SK-N-SH (cell line): Measurements from ENCODE around the gene FAM43A. TPM values are rescaled to one million over a fixed set of nuclear protein-coding genes. Genes with fewer than 3 reads are reported as not detected.

Source experiments
- CTCF ChIA-PET: fragments of 300-600, 350-600 bp; formaldehyde crosslinking; extraction: SDS; loops from one replicate; lab custom pipeline; 2021; lab: Yijun Ruan, JAX
- POLR2A ChIA-PET: fragments of 350-600 bp; sonication (Branson Sonifier 250); formaldehyde crosslinking; extraction: SDS; loops from one replicate; lab custom pipeline; 2020; ENCODE audit warnings: antibody characterized with exemption, inconsistent platforms; lab: Yijun Ruan, JAX
- DNase-seq: peaks from one replicate; pipeline ENCODE4 v3.0.0; 2012
- H2AFZ ChIP-seq: fragments of 200-600 bp; sonication (generic); 2 replicates; pipeline ENCODE4 v1.8.1; 2016; ENCODE audit warnings: antibody characterized with exemption, mild to moderate bottlenecking, low read depth
- H3F3A ChIP-seq: fragments of 200-600 bp; sonication (generic); replicated peaks from 2 replicates; pipeline ENCODE3; 2016; ENCODE audit warnings: antibody characterized with exemption, mild to moderate bottlenecking; ENCODE audit not compliant: insufficient read depth
- H3K27ac ChIP-seq, 2 experiments: fragments of 200-500 bp in 1 of 2; fragments of 200-600 bp in 1 of 2; sonication (Bioruptor generic) in 1 of 2; sonication (generic), shearing (Covaris generic) in 1 of 2; 2 replicates each; pipeline versions ENCODE4 v1.5.1 to v1.6.1; 2014 to 2016; ENCODE audit warnings: low read depth in 2 of 2, inconsistent platforms in 1 of 2, low read length in 1 of 2, mild to moderate bottlenecking in 1 of 2, mixed read lengths in 1 of 2
- H3K27me3 ChIP-seq: fragments of 200-600 bp; sonication (generic), shearing (Covaris generic); 2 replicates; pipeline ENCODE4 v1.6.1; 2016; ENCODE audit warnings: mixed run types; ENCODE audit not compliant: insufficient read depth
- H3K36me3 ChIP-seq, 2 experiments: fragments of 200-500 bp in 1 of 2; fragments of 200-600 bp in 1 of 2; sonication (Bioruptor generic) in 1 of 2; sonication (generic) in 1 of 2; replicated peaks in 1 of 2; 2 replicates each; pipeline versions ENCODE3 to v1.5.1; 2014 to 2016; ENCODE audit warnings: low read length in 1 of 2, mild to moderate bottlenecking in 1 of 2; ENCODE audit not compliant: insufficient read depth in 2 of 2, control insufficient read depth in 1 of 2
- H3K4me1 ChIP-seq, 2 experiments: fragments of 200-500 bp in 1 of 2; fragments of 200-600 bp in 1 of 2; sonication (Bioruptor generic) in 1 of 2; sonication (generic), shearing (Covaris generic) in 1 of 2; 2 replicates each; pipeline versions ENCODE4 v1.5.1 to v1.6.1; 2014 to 2016; ENCODE audit warnings: low read depth in 1 of 2, low read length in 1 of 2, mixed run types in 1 of 2; ENCODE audit not compliant: insufficient read depth in 2 of 2, control insufficient read depth in 1 of 2
- H3K4me2 ChIP-seq: fragments of 200-600 bp; sonication (generic), shearing (Covaris generic); 2 replicates; pipeline ENCODE4 v1.6.1; 2017; ENCODE audit warnings: mixed run types
- H3K4me3 ChIP-seq, 2 experiments: fragments of 200-500 bp in 1 of 2; fragments of 200-600 bp in 1 of 2; sonication (Bioruptor generic) in 1 of 2; sonication (generic), shearing (Covaris generic) in 1 of 2; 2 replicates each; pipeline versions ENCODE4 v1.5.1 to v1.8.1; 2014 to 2016; ENCODE audit warnings: low read depth in 2 of 2, inconsistent platforms in 1 of 2, low read length in 1 of 2, mild to moderate bottlenecking in 1 of 2, mixed read lengths in 1 of 2, moderate library complexity in 1 of 2
- H3K79me2 ChIP-seq: fragments of 200-600 bp; sonication (generic); 2 replicates; pipeline ENCODE4 v1.8.1; 2017; ENCODE audit warnings: mild to moderate bottlenecking; ENCODE audit not compliant: insufficient read depth
- H3K9ac ChIP-seq: fragments of 200-600 bp; sonication (generic); 2 replicates; pipeline ENCODE4 v1.6.1; 2017; ENCODE audit warnings: mixed run types
- H3K9me2 ChIP-seq: fragments of 200-600 bp; sonication (generic); 2 replicates; pipeline ENCODE4 v1.6.1; 2017; ENCODE audit warnings: mixed run types
- H3K9me3 ChIP-seq: fragments of 200-600 bp; sonication (generic); 2 replicates; pipeline ENCODE4 v1.6.1; 2017; ENCODE audit warnings: mixed run types, mild to moderate bottlenecking, moderate library complexity
- H4K20me1 ChIP-seq: fragments of 200-600 bp; sonication (generic); 2 replicates; pipeline ENCODE4 v1.6.1; 2017; ENCODE audit warnings: mild to moderate bottlenecking, mixed run types; ENCODE audit not compliant: insufficient read depth
- CHD2 ChIP-seq: fragments of 150-350 bp; IDR thresholded peaks from 2 replicates; pipeline ENCODE4 v1.6.1; 2018; ENCODE audit warnings: low read length; ENCODE audit not compliant: partially characterized antibody
- CTCF ChIP-seq: fragments of 200-600 bp; sonication (generic); IDR thresholded peaks from 2 replicates; pipeline ENCODE4 v1.6.1; 2017; ENCODE audit warnings: antibody characterized with exemption, mild to moderate bottlenecking, moderate library complexity
- ELF1 ChIP-seq: IDR thresholded peaks from 2 replicates; pipeline ENCODE4 v1.4.0; 2012
- FOSL2 ChIP-seq: IDR thresholded peaks from 2 replicates; pipeline ENCODE4 v1.4.0; 2012; ENCODE audit warnings: low read depth, mild to moderate bottlenecking, moderate library complexity, borderline replicate concordance
- FOXJ3 ChIP-seq: sonication (generic); formaldehyde crosslinking; IDR thresholded peaks from 2 replicates; pipeline ENCODE4 v1.5.1; 2020; ENCODE audit warnings: mild to moderate bottlenecking, missing genetic modification reagents
- MAX ChIP-seq: IDR thresholded peaks from 2 replicates; pipeline ENCODE4 v1.4.0; 2012; ENCODE audit warnings: low read depth
- NRF1 ChIP-seq: IDR thresholded peaks from 2 replicates; pipeline ENCODE4 v1.6.1; 2012; ENCODE audit warnings: low read depth, mild to moderate bottlenecking, low read length
- RAD21 ChIP-seq: IDR thresholded peaks from 2 replicates; pipeline ENCODE4 v1.6.1; 2012; ENCODE audit warnings: mild to moderate bottlenecking, low read length
- RCOR1 ChIP-seq: fragments of 150-350 bp; IDR thresholded peaks from 2 replicates; pipeline ENCODE4 v1.6.1; 2017; ENCODE audit warnings: antibody characterized with exemption, low read length
- REST ChIP-seq: IDR thresholded peaks from 2 replicates; pipeline ENCODE4 v1.6.1; 2012; ENCODE audit warnings: mild to moderate bottlenecking, low read depth, low read length, moderate library complexity
- RFX5 ChIP-seq: IDR thresholded peaks from 2 replicates; pipeline ENCODE4 v1.6.1; 2012; ENCODE audit warnings: mild to moderate bottlenecking, improper control_type of control experiment, low read length
- TAF1 ChIP-seq: IDR thresholded peaks from 2 replicates; pipeline ENCODE4 v1.6.1; 2012; ENCODE audit warnings: low read depth, mild to moderate bottlenecking, low read length, moderate library complexity, borderline replicate concordance
- TEAD4 ChIP-seq: IDR thresholded peaks from 2 replicates; pipeline ENCODE4 v1.4.0; 2012; ENCODE audit warnings: mild to moderate bottlenecking, borderline replicate concordance; ENCODE audit not compliant: insufficient read depth
- YY1 ChIP-seq: IDR thresholded peaks from 2 replicates; pipeline ENCODE4 v1.4.0; 2012; ENCODE audit warnings: low read depth, mild to moderate bottlenecking
- WGBS: methylation state at CpG from one replicate; pipeline ENCODE4 v1.1.6; 2017; ENCODE audit warnings: low lambda C conversion rate; 5-methylcytosine and 5-hydroxymethylcytosine counted together
- polyA plus RNA-seq, 3 experiments: library from polyadenylated mRNA; depleted of rRNA; stranded (reverse); fragments of >200 nt; gene quantifications; 2 replicates each; pipeline ENCODE4 v1.2.3, GENCODE V29; 2012
- TF ChIP-seq, protein P1 (sequence below): IDR thresholded peaks from 2 replicates; pipeline ENCODE4 v1.4.0; 2012; ENCODE audit warnings: low read depth, borderline replicate concordance

The FAM43A gene
- polyA plus RNA-seq, 1 of the 3 experiments (the other 2 are of a cell fraction) = 2.4 TPM

- no peak for TF ChIP-seq RFX5
- no peak for TF ChIP-seq NRF1
These were observed 38.3 kb downstream of the FAM43A start (continued) for GRCh38 chr3:194723846-194724618.

- Histone ChIP-seq H3K79me2 (no peaks in the 10 kb centered on the region), H2AFZ (no peak overlapping the region), H3K4me2 (no peak overlapping the region), H3K9ac (no peak overlapping the region), H3K36me3 (no peaks in the 10 kb centered on the region), H3K27me3 (peaks cover 7% of the 10 kb centered on the region; the same call in 1 of the 2 replicates), H3K9me3 (no peaks in the 10 kb centered on the region), H3K9me2 (no peaks in the 10 kb centered on the region), H3K27ac (no peak overlapping the region), H3F3A (no peaks in the 10 kb centered on the region), H4K20me1 (no peaks in the 10 kb centered on the region), H3K4me1 (peaks cover 0 to 8% of the 10 kb centered on the region in 2 experiments; a peak in 1 of 4 replicates), H3K4me3 (no peak overlapping the region)
- ChIA-PET POLR2A (no interaction called here), CTCF (no interaction called here)
- TF ChIP-seq REST (no peak), CTCF (no peak), FOSL2 (no peak), TEAD4 (no peak), RAD21 (no peak), MAX (no peak), RCOR1 (no peak), ELF1 (no peak), YY1 (no peak), CHD2 (no peak), FOXJ3 (no peak), RFX5 (no peak), TAF1 (no peak)
- TF ChIP-seq, protein P1, sequence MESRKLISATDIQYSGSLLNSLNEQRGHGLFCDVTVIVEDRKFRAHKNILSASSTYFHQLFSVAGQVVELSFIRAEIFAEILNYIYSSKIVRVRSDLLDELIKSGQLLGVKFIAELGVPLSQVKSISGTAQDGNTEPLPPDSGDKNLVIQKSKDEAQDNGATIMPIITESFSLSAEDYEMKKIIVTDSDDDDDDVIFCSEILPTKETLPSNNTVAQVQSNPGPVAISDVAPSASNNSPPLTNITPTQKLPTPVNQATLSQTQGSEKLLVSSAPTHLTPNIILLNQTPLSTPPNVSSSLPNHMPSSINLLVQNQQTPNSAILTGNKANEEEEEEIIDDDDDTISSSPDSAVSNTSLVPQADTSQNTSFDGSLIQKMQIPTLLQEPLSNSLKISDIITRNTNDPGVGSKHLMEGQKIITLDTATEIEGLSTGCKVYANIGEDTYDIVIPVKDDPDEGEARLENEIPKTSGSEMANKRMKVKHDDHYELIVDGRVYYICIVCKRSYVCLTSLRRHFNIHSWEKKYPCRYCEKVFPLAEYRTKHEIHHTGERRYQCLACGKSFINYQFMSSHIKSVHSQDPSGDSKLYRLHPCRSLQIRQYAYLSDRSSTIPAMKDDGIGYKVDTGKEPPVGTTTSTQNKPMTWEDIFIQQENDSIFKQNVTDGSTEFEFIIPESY = no peak
- 70% methylated on average over 5 of the region's 5 CpGs for WGBS
- no peak for DNase-seq
These were observed 39.7 kb downstream of the FAM43A start for GRCh38 chr3:194725346-194725745.
